HepG2 (cell line): Measurements from ENCODE around the gene TM4SF5. TPM values are rescaled to one million over a fixed set of nuclear protein-coding genes. Genes with fewer than 3 reads are reported as not detected.

Experiments used
- CENPX ChIP-seq: sonication (generic); formaldehyde crosslinking; IDR thresholded peaks from 2 replicates; pipeline ENCODE4 v1.9.0; 2021; ENCODE audit warnings: mild to moderate bottlenecking, missing genetic modification reagents, moderate library complexity
- HNRNPK ChIP-seq: fragments of 200-400 bp; formaldehyde crosslinking; IDR thresholded peaks from 2 replicates; pipeline ENCODE4 v1.6.1; 2018; ENCODE audit warnings: low read length, low read depth, moderate library complexity, mild to moderate bottlenecking; ENCODE audit not compliant: poor library complexity, severe bottlenecking
- KDM2A ChIP-seq: sonication (generic); formaldehyde crosslinking; IDR thresholded peaks from 2 replicates; pipeline ENCODE4 v1.4.0; 2020; ENCODE audit warnings: low read depth, missing genetic modification reagents, borderline replicate concordance
- MEF2D ChIP-seq: sonication (generic); formaldehyde crosslinking; IDR thresholded peaks from 2 replicates; pipeline ENCODE4 v1.5.1; 2020; ENCODE audit warnings: mild to moderate bottlenecking, missing genetic modification reagents
- NONO ChIP-seq, 2 experiments: fragments of 450-650 bp in 1 of 2; sonication (generic) in 1 of 2; formaldehyde crosslinking in 1 of 2; IDR thresholded peaks in 1 of 2; conservative IDR thresholded peaks in 1 of 2; 2 replicates each; pipeline versions ENCODE4 v1.6.1 to v1.8.0; 2017 to 2022; ENCODE audit warnings: mild to moderate bottlenecking in 1 of 2, missing genetic modification reagents in 1 of 2, moderate library complexity in 1 of 2
- SAP130 ChIP-seq: IDR thresholded peaks from 2 replicates; pipeline ENCODE4 v1.6.1; 2016; ENCODE audit warnings: low read depth
- SPEN ChIP-seq: sonication (generic); formaldehyde crosslinking; IDR thresholded peaks from 2 replicates; pipeline ENCODE4 v1.5.1; 2020; ENCODE audit warnings: low read depth, mild to moderate bottlenecking, missing genetic modification reagents
- TP53 ChIP-seq: sonication (generic); formaldehyde crosslinking; conservative IDR thresholded peaks from 2 replicates; pipeline ENCODE4 v1.4.0; 2020; ENCODE audit warnings: missing genetic modification reagents
- TSC22D2 ChIP-seq: sonication (generic); formaldehyde crosslinking; IDR thresholded peaks from 2 replicates; pipeline ENCODE4 v1.5.1; 2020; ENCODE audit warnings: missing genetic modification reagents, mild to moderate bottlenecking, borderline replicate concordance
- ZBTB7B ChIP-seq: sonication (generic); formaldehyde crosslinking; IDR thresholded peaks from 2 replicates; pipeline ENCODE4 v1.4.0; 2020; ENCODE audit warnings: missing genetic modification reagents
- ZC3H4 ChIP-seq: sonication (generic); formaldehyde crosslinking; IDR thresholded peaks from 2 replicates; pipeline ENCODE4 v1.4.0; 2020; ENCODE audit warnings: missing genetic modification reagents, borderline replicate concordance
- ZFP36 ChIP-seq: fragments of 150-350 bp; IDR thresholded peaks from 2 replicates; pipeline ENCODE4 v1.6.1; 2018; ENCODE audit warnings: borderline replicate concordance, low read length, low read depth; ENCODE audit not compliant: partially characterized antibody
- ZNF335 ChIP-seq: sonication (generic); formaldehyde crosslinking; IDR thresholded peaks from 2 replicates; pipeline ENCODE4 v1.4.0; 2020; ENCODE audit warnings: missing genetic modification reagents
- ZNF501 ChIP-seq: sonication (generic); formaldehyde crosslinking; IDR thresholded peaks from 2 replicates; pipeline ENCODE4 v1.5.1; 2020; ENCODE audit warnings: mild to moderate bottlenecking, moderate library complexity, missing genetic modification reagents
- ZSCAN21 ChIP-seq: sonication (generic); formaldehyde crosslinking; IDR thresholded peaks from 2 replicates; pipeline ENCODE4 v1.8.0; 2022; ENCODE audit warnings: mild to moderate bottlenecking, missing genetic modification reagents, moderate library complexity, borderline replicate concordance
- ZSCAN30 ChIP-seq: sonication (generic); formaldehyde crosslinking; IDR thresholded peaks from 2 replicates; pipeline ENCODE4 v1.5.0; 2020; ENCODE audit warnings: mild to moderate bottlenecking, missing genetic modification reagents
- polyA plus RNA-seq, 8 experiments: library from polyadenylated mRNA; depleted of rRNA in 3 of 8; stranded (reverse) in 7 of 8; unstranded in 1 of 8; fragments of >200 nt; fragmentation: Illumina TruSeq in 4 of 8; extraction: Trizol in 4 of 8; gene quantifications; 2 replicates each; pipeline versions ENCODE4 v1.2.1 to v1.2.3, GENCODE V29; 2011 to 2016; ENCODE audit warnings: low read depth in 4 of 8, missing spikeins in 1 of 8, mixed read lengths in 1 of 8; ENCODE audit not compliant: insufficient read depth in 1 of 8
- total RNA-seq, 5 experiments: library from RNA; depleted of rRNA; stranded (reverse); fragments of >200 nt; fragmentation: Illumina TruSeq; extraction: Trizol; gene quantifications; 2 replicates each; pipeline ENCODE4 v1.2.3, GENCODE V29; 2016; ENCODE audit warnings: low read depth in 1 of 5
- TF ChIP-seq, protein P1 (sequence below): sonication (generic); formaldehyde crosslinking; IDR thresholded peaks from 2 replicates; pipeline ENCODE4 v1.4.0; 2020; ENCODE audit warnings: missing genetic modification reagents, borderline replicate concordance
- TF ChIP-seq, protein P2 (sequence below): sonication (generic); formaldehyde crosslinking; IDR thresholded peaks from 2 replicates; pipeline ENCODE4 v1.9.0; 2022; ENCODE audit warnings: low read depth, missing genetic modification reagents

Gene TM4SF5
- total and polyA plus RNA-seq, 2 of the 13 experiments (the other 11 are each of a cell fraction or from before 2014, with no cell fraction given): 30.1 to 126 TPM

DNA sequence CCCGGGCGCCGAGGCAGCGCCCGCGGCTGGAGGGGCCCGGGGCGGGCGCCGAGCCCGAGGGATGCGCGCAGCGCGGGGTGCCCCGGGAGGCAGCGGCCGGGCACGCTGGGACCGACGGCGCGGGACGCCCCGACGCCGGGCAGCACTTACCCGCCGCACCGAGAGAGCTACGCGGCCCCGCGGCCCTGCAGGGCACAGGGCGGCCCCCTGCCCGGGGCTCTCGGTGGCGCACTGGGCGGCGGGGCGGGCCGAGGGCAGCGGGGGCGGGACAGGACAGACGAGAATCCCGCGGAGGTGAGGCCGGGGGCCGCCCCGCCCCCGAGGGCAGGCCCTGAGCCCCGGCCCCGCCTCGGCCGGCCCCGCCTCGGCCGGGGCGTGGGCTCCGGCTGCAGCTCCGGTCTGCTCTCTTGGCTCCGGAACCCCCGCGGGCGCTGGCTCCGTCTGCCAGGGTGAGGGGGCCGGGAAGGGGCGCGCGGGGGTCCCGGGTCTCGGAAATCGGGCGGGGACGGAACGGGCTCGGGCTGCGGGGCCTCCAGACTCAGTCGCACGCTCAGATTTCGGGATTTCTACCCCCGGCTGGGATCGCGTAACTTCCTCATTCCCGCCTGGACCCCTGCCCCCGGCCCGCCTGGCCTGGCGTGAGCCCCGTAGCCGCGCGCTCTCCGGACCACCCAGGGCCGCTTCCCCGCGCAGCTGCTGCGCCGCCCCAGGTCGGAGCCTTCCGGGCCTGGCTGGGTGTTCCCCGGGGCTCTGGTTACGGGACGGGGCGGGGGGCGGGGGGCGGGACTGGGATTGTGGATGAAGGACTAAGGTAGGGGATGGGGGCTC is 35.3 kb downstream of the TM4SF5 start, which contains the start of gene PLD2 (continued):
- TF ChIP-seq, protein P1, sequence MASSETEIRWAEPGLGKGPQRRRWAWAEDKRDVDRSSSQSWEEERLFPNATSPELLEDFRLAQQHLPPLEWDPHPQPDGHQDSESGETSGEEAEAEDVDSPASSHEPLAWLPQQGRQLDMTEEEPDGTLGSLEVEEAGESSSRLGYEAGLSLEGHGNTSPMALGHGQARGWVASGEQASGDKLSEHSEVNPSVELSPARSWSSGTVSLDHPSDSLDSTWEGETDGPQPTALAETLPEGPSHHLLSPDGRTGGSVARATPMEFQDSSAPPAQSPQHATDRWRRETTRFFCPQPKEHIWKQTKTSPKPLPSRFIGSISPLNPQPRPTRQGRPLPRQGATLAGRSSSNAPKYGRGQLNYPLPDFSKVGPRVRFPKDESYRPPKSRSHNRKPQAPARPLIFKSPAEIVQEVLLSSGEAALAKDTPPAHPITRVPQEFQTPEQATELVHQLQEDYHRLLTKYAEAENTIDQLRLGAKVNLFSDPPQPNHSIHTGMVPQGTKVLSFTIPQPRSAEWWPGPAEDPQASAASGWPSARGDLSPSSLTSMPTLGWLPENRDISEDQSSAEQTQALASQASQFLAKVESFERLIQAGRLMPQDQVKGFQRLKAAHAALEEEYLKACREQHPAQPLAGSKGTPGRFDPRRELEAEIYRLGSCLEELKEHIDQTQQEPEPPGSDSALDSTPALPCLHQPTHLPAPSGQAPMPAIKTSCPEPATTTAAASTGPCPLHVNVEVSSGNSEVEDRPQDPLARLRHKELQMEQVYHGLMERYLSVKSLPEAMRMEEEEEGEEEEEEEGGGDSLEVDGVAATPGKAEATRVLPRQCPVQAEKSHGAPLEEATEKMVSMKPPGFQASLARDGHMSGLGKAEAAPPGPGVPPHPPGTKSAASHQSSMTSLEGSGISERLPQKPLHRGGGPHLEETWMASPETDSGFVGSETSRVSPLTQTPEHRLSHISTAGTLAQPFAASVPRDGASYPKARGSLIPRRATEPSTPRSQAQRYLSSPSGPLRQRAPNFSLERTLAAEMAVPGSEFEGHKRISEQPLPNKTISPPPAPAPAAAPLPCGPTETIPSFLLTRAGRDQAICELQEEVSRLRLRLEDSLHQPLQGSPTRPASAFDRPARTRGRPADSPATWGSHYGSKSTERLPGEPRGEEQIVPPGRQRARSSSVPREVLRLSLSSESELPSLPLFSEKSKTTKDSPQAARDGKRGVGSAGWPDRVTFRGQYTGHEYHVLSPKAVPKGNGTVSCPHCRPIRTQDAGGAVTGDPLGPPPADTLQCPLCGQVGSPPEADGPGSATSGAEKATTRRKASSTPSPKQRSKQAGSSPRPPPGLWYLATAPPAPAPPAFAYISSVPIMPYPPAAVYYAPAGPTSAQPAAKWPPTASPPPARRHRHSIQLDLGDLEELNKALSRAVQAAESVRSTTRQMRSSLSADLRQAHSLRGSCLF (CRISPR knock-in tag): no peak
- TF ChIP-seq ZBTB7B (CRISPR knock-in tag) (0 out of 2 replicates have a peak, but pooled peaks have one; percentile 31), SPEN (peak; percentile 40; the same call in 1 of the 2 replicates), ZNF501 (CRISPR knock-in tag) (no peak), ZSCAN30 (CRISPR knock-in tag) (no peak), MEF2D (no peak), SAP130 (peak; percentile 64), HNRNPK (peak; percentile 32), KDM2A (no peak), NONO (IDR thresholded peaks at IDR 0.05) (no peak), NONO (CRISPR knock-in tag; conservative IDR thresholded peaks at IDR 0.05) (peak; percentile 50; the same call in 1 of the 2 replicates), ZNF335 (CRISPR knock-in tag) (no peak), CENPX (no peak), ZFP36 (no peak), TP53 (CRISPR knock-in tag) (no peak), ZC3H4 (CRISPR knock-in tag) (no peak), TSC22D2 (CRISPR knock-in tag) (0 out of 2 replicates have a peak, but pooled peaks have one; percentile 72), ZSCAN21 (CRISPR knock-in tag) (no peak)
- TF ChIP-seq, protein P2, sequence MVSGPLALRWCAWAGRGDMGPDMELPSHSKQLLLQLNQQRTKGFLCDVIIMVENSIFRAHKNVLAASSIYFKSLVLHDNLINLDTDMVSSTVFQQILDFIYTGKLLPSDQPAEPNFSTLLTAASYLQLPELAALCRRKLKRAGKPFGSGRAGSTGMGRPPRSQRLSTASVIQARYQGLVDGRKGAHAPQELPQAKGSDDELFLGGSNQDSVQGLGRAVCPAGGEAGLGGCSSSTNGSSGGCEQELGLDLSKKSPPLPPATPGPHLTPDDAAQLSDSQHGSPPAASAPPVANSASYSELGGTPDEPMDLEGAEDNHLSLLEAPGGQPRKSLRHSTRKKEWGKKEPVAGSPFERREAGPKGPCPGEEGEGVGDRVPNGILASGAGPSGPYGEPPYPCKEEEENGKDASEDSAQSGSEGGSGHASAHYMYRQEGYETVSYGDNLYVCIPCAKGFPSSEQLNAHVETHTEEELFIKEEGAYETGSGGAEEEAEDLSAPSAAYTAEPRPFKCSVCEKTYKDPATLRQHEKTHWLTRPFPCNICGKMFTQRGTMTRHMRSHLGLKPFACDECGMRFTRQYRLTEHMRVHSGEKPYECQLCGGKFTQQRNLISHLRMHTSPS (CRISPR knock-in tag): no peak
